GM19324 (cell line): Measurements from ENCODE around the gene SPEM1.

Source experiments
- ATAC-seq: cut with Tn5 transposase; IDR thresholded peaks from one replicate; pipeline ENCODE4 v1.9.1; 2021; ENCODE audit warnings: mild to moderate bottlenecking, moderate library complexity; ENCODE audit not compliant: unreplicated experiment, low FRiP score

SPEM1 gene

GRCh38 chr17:7439462-7440112, 19.5 kb downstream of the SPEM1 start, which contains the start of gene FGF11:
Gene FGF11 (plus strand): TSS chr17:7439512. CDS start chr17:7439621, 109 bp downstream.
- ATAC-seq, result no peak

GRCh38 chr17:7440113-7440833, 20.1 kb downstream of the SPEM1 start:
- no peak for ATAC-seq

GRCh38 chr17:7440834-7441195, 20.7 kb downstream of the SPEM1 start:
- ATAC-seq, result no peak

- ATAC-seq, result no peak
Measured at GRCh38 chr17:7441266-7441665, 21.1 kb downstream of the SPEM1 start.

- ATAC-seq, result no peak
Measured at GRCh38 chr17:7442142-7442541, 22.0 kb downstream of the SPEM1 start.

- ATAC-seq, result no peak
Measured at GRCh38 chr17:7443499-7444485, 23.7 kb downstream of the SPEM1 start.

- ATAC-seq, result no peak
Measured at GRCh38 chr17:7444682-7445618, 24.8 kb downstream of the SPEM1 start, which contains the start of gene CHRNB1. Gene CHRNB1 (plus strand): TSS chr17:7445061. CDS start chr17:7445128, 67 bp downstream.

GRCh38 chr17:7445619-7445968, 25.5 kb downstream of the SPEM1 start:
- ATAC-seq, result no peak

GRCh38 chr17:7448461-7448860, 28.3 kb downstream of the SPEM1 start:
- ATAC-seq, result no peak

GRCh38 chr17:7459961-7460545, 39.9 kb downstream of the SPEM1 start:
- ATAC-seq, result no peak

- no peak for ATAC-seq
Measured at GRCh38 chr17:7460850-7461660, 40.9 kb downstream of the SPEM1 start.

GRCh38 chr17:7462474-7463371, 42.6 kb downstream of the SPEM1 start:
- no peak for ATAC-seq

GRCh38 chr17:7463372-7463846, 43.3 kb downstream of the SPEM1 start:
- no peak for ATAC-seq

- no peak for ATAC-seq
Measured at GRCh38 chr17:7464081-7464480, 44.0 kb downstream of the SPEM1 start.

GRCh38 chr17:7465597-7466275, 45.6 kb downstream of the SPEM1 start:
- ATAC-seq, result no peak

- no peak for ATAC-seq
Measured at GRCh38 chr17:7466318-7466638, 46.2 kb downstream of the SPEM1 start.

- ATAC-seq, result no peak
Measured at GRCh38 chr17:7466639-7467341, 46.7 kb downstream of the SPEM1 start.
